RWPE2 (cell line): ENCODE measurements around the gene KCNH5.
A peak's percentile ranks its signal among the peaks of the same experiment; 100 is the strongest.

Experiments used
- ATAC-seq: fragments of 200-7000 bp; cut with Tn5 transposase; 3 replicates; pipeline ENCODE4 v1.9.1; 2021; ENCODE audit warnings: low read depth
- DNase-seq: peaks from one replicate; pipeline ENCODE4 v3.0.0-alpha.2; 2020; ENCODE audit warnings: low spot score
- H3K27ac ChIP-seq: fragments of 450-650 bp; 2 replicates; pipeline ENCODE4 v1.5.1; 2017; ENCODE audit warnings: mild to moderate bottlenecking; ENCODE audit not compliant: poor library complexity, severe bottlenecking
- H3K27me3 ChIP-seq: fragments of 250-450 bp; sonication (Bioruptor Pico); 2 replicates; pipeline ENCODE4 v1.5.1; 2021; ENCODE audit warnings: mild to moderate bottlenecking, moderate library complexity; ENCODE audit not compliant: insufficient read depth, poor library complexity, severe bottlenecking
- H3K36me3 ChIP-seq: fragments of 250-450 bp; sonication (Bioruptor Pico); 2 replicates; pipeline ENCODE4 v1.5.1; 2020; ENCODE audit warnings: low read depth, mild to moderate bottlenecking, moderate library complexity
- H3K4me1 ChIP-seq: fragments of 250-450 bp; sonication (Bioruptor Pico); 2 replicates; pipeline ENCODE4 v1.5.1; 2021; ENCODE audit warnings: mild to moderate bottlenecking, moderate library complexity; ENCODE audit not compliant: insufficient read depth, poor library complexity, severe bottlenecking
- H3K4me3 ChIP-seq: fragments of 250-450 bp; sonication (Bioruptor Pico); 2 replicates; pipeline ENCODE4 v1.5.1; 2021; ENCODE audit warnings: mild to moderate bottlenecking, moderate library complexity; ENCODE audit not compliant: severe bottlenecking
- H3K9me3 ChIP-seq: fragments of 250-450 bp; sonication (Bioruptor Pico); 2 replicates; pipeline ENCODE4 v1.5.1; 2021; ENCODE audit warnings: mild to moderate bottlenecking, moderate library complexity; ENCODE audit not compliant: severe bottlenecking
- CTCF ChIP-seq: fragments of 450-650 bp; IDR thresholded peaks from one replicate; pipeline ENCODE4 v1.5.1; 2017; ENCODE audit warnings: mild to moderate bottlenecking, moderate library complexity; ENCODE audit not compliant: poor library complexity, severe bottlenecking

Gene KCNH5

GRCh38 chr14:62934439-62934838 is 110.8 kb downstream of the KCNH5 start:
- Histone ChIP-seq H3K4me1 (no peaks in the 10 kb centered on the region), H3K4me3 (no peak overlapping the region), H3K27ac (no peak overlapping the region), H3K36me3 (no peaks in the 10 kb centered on the region), H3K9me3 (no peaks in the 10 kb centered on the region), H3K27me3 (peaks cover 4% of the 10 kb centered on the region)
- ATAC-seq (no peak), DNase-seq (no peak)
- TF ChIP-seq CTCF: no peak

- DNase-seq: no peak
- H3K4me3 ChIP-seq: no peak overlapping the region
Observed at GRCh38 chr14:62921466-62921865, 123.8 kb downstream of the KCNH5 start.

GRCh38 chr14:62916551-62916950 is 128.7 kb downstream of the KCNH5 start:
- ATAC-seq: no peak
- TF ChIP-seq CTCF: no peak

More at GRCh38 chr14:62921466-62921865, 123.8 kb downstream of the KCNH5 start:
- TF ChIP-seq CTCF: no peak
- Histone ChIP-seq H3K4me1 (no peaks in the 10 kb centered on the region), H3K27ac (no peak overlapping the region), H3K27me3 (peaks cover 9% of the 10 kb centered on the region), H3K9me3 (no peaks in the 10 kb centered on the region), H3K36me3 (no peaks in the 10 kb centered on the region)
- no peak for ATAC-seq

GRCh38 chr14:62914873-62915272 is 130.4 kb downstream of the KCNH5 start:
- DNase-seq: no peak
- H3K4me3 ChIP-seq: no peak overlapping the region
- H3K27me3 ChIP-seq: peaks cover 5% of the 10 kb centered on the region
- no peak for ATAC-seq
- H3K36me3 ChIP-seq: no peaks in the 10 kb centered on the region
- no peak overlapping the region for H3K27ac ChIP-seq
- peaks cover 7% of the 10 kb centered on the region for H3K4me1 ChIP-seq
- no peaks in the 10 kb centered on the region for H3K9me3 ChIP-seq
- TF ChIP-seq CTCF: no peak

More at GRCh38 chr14:62916551-62916950, 128.7 kb downstream of the KCNH5 start:
- Histone ChIP-seq H3K4me3 (no peak overlapping the region), H3K36me3 (no peaks in the 10 kb centered on the region), H3K27ac (no peak overlapping the region), H3K9me3 (no peaks in the 10 kb centered on the region), H3K4me1 (peaks cover 7% of the 10 kb centered on the region), H3K27me3 (peaks cover 5% of the 10 kb centered on the region)
- no peak for DNase-seq

- DNase-seq (no peak), ATAC-seq (peak; percentile 72)
- H3K4me3 ChIP-seq: no peak overlapping the region
- H3K4me1 ChIP-seq: peaks cover 7% of the 10 kb centered on the region
- no peaks in the 10 kb centered on the region for H3K9me3 ChIP-seq
- H3K27ac ChIP-seq: no peak overlapping the region
- no peak for TF ChIP-seq CTCF
- peaks cover 5% of the 10 kb centered on the region for H3K27me3 ChIP-seq
- H3K36me3 ChIP-seq: no peaks in the 10 kb centered on the region
Observed at GRCh38 chr14:62914025-62914424, 131.2 kb downstream of the KCNH5 start.
